ENCODE measurements around the gene EPN3.

- no peak for TF ChIP-seq CTCF (IDR thresholded peaks at IDR 0.05)
- no peak for TF ChIP-seq POLR2A (IDR thresholded peaks at IDR 0.05)
These were observed 15.5 kb upstream of the EPN3 start for GRCh38 chr17:50517011-50517410.
